Measurements from ENCODE around the gene ZSWIM1. TPM values are rescaled to one million over a fixed set of nuclear protein-coding genes. Genes with fewer than 3 reads are reported as not detected.

The ZSWIM1 gene
- total and polyA plus RNA-seq, 2 of the 13 experiments (the other 11 are each of a cell fraction or from before 2014, with no cell fraction given) = 9.5 to 11.7 TPM

DNA sequence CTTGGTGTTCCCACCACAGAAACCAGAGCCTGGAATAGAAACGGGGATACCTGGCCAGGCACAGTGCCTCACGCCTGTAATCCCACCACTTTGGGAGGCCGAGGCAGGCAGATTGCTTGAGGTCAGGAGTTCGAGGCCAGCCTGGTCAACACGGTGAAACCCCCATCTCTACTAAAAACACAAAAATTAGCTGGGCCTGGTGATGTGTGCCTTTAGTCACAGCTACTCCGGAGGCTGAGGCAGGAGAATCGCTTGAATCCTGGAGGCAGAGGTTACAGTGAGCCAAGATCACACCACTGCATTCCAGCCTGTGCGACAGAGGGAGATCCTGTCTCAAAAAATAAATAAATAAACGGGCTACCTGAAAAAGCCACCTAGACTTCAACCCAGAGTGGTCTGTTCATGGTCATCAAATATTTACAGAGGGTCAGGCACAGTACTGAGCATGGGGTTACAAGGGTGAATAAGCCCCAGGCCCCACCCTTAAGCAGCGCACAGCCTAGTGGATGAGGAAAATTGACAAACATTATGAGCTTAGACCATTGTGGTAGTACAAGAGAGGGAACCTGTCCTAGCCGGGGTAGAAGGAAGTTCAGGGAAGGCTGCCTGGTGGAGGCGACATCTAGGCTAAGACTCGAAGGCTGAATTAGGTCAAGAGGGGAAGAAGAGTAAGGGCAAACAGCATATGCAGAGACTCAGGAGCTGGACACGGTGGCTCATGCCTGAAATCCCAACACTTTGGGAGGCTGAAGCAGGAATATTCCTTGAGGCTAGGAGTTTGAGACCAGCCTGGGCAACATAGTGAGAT, 46.2 kb downstream of the ZSWIM1 start (continued):
- TF ChIP-seq, protein P1, sequence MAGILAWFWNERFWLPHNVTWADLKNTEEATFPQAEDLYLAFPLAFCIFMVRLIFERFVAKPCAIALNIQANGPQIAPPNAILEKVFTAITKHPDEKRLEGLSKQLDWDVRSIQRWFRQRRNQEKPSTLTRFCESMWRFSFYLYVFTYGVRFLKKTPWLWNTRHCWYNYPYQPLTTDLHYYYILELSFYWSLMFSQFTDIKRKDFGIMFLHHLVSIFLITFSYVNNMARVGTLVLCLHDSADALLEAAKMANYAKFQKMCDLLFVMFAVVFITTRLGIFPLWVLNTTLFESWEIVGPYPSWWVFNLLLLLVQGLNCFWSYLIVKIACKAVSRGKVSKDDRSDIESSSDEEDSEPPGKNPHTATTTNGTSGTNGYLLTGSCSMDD (CRISPR knock-in tag; IDR thresholded peaks at IDR 0.05) = no peak
- TF ChIP-seq ZNF383 (CRISPR knock-in tag; IDR thresholded peaks at IDR 0.05; ENCODE audit: borderline replicate concordance) = no peak; the same call in 1 of the 2 replicates
- TF ChIP-seq HDAC6 (IDR thresholded peaks at IDR 0.05; ENCODE audit: low read depth, low read length) = no peak
- TF ChIP-seq ISX (CRISPR knock-in tag; conservative IDR thresholded peaks at IDR 0.05) = no peak
- peak; percentile 78 for TF ChIP-seq GATAD1 (CRISPR knock-in tag; IDR thresholded peaks at IDR 0.05)
- peak; percentile 91 for TF ChIP-seq MEF2D (CRISPR knock-in tag; IDR thresholded peaks at IDR 0.05)
- TF ChIP-seq, protein P2, sequence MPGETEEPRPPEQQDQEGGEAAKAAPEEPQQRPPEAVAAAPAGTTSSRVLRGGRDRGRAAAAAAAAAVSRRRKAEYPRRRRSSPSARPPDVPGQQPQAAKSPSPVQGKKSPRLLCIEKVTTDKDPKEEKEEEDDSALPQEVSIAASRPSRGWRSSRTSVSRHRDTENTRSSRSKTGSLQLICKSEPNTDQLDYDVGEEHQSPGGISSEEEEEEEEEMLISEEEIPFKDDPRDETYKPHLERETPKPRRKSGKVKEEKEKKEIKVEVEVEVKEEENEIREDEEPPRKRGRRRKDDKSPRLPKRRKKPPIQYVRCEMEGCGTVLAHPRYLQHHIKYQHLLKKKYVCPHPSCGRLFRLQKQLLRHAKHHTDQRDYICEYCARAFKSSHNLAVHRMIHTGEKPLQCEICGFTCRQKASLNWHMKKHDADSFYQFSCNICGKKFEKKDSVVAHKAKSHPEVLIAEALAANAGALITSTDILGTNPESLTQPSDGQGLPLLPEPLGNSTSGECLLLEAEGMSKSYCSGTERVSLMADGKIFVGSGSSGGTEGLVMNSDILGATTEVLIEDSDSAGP (CRISPR knock-in tag; IDR thresholded peaks at IDR 0.05; ENCODE audit: borderline replicate concordance) = peak; percentile 70
- 0 out of 2 replicates have a peak, but pooled peaks have one; percentile 7 for TF ChIP-seq XBP1 (CRISPR knock-in tag; IDR thresholded peaks at IDR 0.05)
- TF ChIP-seq ADNP (CRISPR knock-in tag; IDR thresholded peaks at IDR 0.05) = peak; percentile 95
- peak; percentile 92; the same call in 1 of the 2 replicates for TF ChIP-seq ZNF709 (CRISPR knock-in tag; IDR thresholded peaks at IDR 0.05)
- peak; percentile 79 for TF ChIP-seq ZFX (CRISPR knock-in tag; IDR thresholded peaks at IDR 0.05; ENCODE audit: low read depth)
- peak; percentile 82; the same call in 1 of the 2 replicates for TF ChIP-seq ELF4 (CRISPR knock-in tag; IDR thresholded peaks at IDR 0.05; ENCODE audit: borderline replicate concordance)
- TF ChIP-seq NONO (IDR thresholded peaks at IDR 0.05) = no peak
- no peak; the same call in 1 of the 2 replicates for TF ChIP-seq NONO (CRISPR knock-in tag; conservative IDR thresholded peaks at IDR 0.05)
- peak; percentile 28 for TF ChIP-seq XRCC5 (optimal IDR thresholded peaks at IDR 0.05; ENCODE audit: low read length)
- TF ChIP-seq HMG20A (CRISPR knock-in tag; IDR thresholded peaks at IDR 0.05; ENCODE audit: borderline replicate concordance) = peak; percentile 74; the same call in 1 of the 2 replicates
- TF ChIP-seq, protein P3, sequence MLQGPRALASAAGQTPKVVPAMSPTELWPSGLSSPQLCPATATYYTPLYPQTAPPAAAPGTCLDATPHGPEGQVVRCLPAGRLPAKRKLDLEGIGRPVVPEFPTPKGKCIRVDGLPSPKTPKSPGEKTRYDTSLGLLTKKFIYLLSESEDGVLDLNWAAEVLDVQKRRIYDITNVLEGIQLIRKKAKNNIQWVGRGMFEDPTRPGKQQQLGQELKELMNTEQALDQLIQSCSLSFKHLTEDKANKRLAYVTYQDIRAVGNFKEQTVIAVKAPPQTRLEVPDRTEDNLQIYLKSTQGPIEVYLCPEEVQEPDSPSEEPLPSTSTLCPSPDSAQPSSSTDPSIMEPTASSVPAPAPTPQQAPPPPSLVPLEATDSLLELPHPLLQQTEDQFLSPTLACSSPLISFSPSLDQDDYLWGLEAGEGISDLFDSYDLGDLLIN (CRISPR knock-in tag; IDR thresholded peaks at IDR 0.05; ENCODE audit: borderline replicate concordance) = 0 out of 2 replicates have a peak, but pooled peaks have one; percentile 59
- TF ChIP-seq SP4 (CRISPR knock-in tag; IDR thresholded peaks at IDR 0.05) = peak; percentile 68; the same call in 1 of the 2 replicates
- TF ChIP-seq, protein P4, sequence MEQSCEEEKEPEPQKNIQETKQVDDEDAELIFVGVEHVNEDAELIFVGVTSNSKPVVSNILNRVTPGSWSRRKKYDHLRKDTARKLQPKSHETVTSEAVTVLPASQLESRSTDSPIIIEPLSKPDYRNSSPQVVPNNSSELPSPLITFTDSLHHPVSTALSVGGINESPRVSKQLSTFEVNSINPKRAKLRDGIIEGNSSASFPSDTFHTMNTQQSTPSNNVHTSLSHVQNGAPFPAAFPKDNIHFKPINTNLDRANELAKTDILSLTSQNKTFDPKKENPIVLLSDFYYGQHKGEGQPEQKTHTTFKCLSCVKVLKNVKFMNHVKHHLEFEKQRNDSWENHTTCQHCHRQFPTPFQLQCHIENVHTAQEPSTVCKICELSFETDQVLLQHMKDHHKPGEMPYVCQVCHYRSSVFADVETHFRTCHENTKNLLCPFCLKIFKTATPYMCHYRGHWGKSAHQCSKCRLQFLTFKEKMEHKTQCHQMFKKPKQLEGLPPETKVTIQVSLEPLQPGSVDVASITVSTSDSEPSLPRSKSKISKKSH (CRISPR knock-in tag; IDR thresholded peaks at IDR 0.05; ENCODE audit: borderline replicate concordance) = peak; percentile 78
- TF ChIP-seq ZNF260 (CRISPR knock-in tag; IDR thresholded peaks at IDR 0.05; ENCODE audit: borderline replicate concordance, low read depth) = no peak
- peak; percentile 27 for TF ChIP-seq RBM22 (optimal IDR thresholded peaks at IDR 0.05; ENCODE audit: low read length)
- peak; percentile 74 for TF ChIP-seq CCAR2 (optimal IDR thresholded peaks at IDR 0.05; ENCODE audit: low read depth, low read length)
- TF ChIP-seq POLR2AphosphoS2 (IDR thresholded peaks at IDR 0.05; ENCODE audit: low read depth, low read length) = no peak
